Measurements from ENCODE around the gene PRDM16.

- TF ChIP-seq POLR2A (IDR thresholded peaks at IDR 0.05; ENCODE audit: extremely low read depth, insufficient read length) (no peak), CTCF (IDR thresholded peaks at IDR 0.05; ENCODE audit: low read depth, low read length) (no peak)
Measured at GRCh38 chr1:3464649-3465025, 395.6 kb downstream of the PRDM16 start.
